GM19238 (cell line): ENCODE measurements around the gene KCNQ4.

ENCODE experiments used
- DNase-seq: peaks from one replicate; pipeline ENCODE4 v3.0.0; 2011; ENCODE audit warnings: low spot score; ENCODE audit not compliant: insufficient read length

The KCNQ4 gene

GRCh38 chr1:40754201-40754600 is 29.4 kb upstream of the KCNQ4 start:
- DNase-seq, result no peak

GRCh38 chr1:40755067-40755466 is 28.5 kb upstream of the KCNQ4 start:
- no peak for DNase-seq

GRCh38 chr1:40756523-40756922 is 27.1 kb upstream of the KCNQ4 start:
- no peak for DNase-seq

GRCh38 chr1:40757084-40757483 is 26.5 kb upstream of the KCNQ4 start:
- no peak for DNase-seq

GRCh38 chr1:40758004-40758403 is 25.6 kb upstream of the KCNQ4 start:
- DNase-seq, result no peak

- DNase-seq, result no peak
Measured at GRCh38 chr1:40758578-40759343, 24.8 kb upstream of the KCNQ4 start.

GRCh38 chr1:40760984-40761383 is 22.6 kb upstream of the KCNQ4 start:
- no peak for DNase-seq

- DNase-seq, result no peak
Measured at GRCh38 chr1:40762144-40762923, 21.3 kb upstream of the KCNQ4 start.

GRCh38 chr1:40763742-40764532 is 19.6 kb upstream of the KCNQ4 start:
- no peak for DNase-seq

- DNase-seq, result no peak
Measured at GRCh38 chr1:40764981-40765380, 18.6 kb upstream of the KCNQ4 start.

- DNase-seq, result no peak
Measured at GRCh38 chr1:40766017-40766416, 17.6 kb upstream of the KCNQ4 start.

GRCh38 chr1:40766560-40766959 is 17.0 kb upstream of the KCNQ4 start:
- DNase-seq, result no peak

GRCh38 chr1:40768146-40768990 is 15.2 kb upstream of the KCNQ4 start:
- no peak for DNase-seq

GRCh38 chr1:40769815-40770214 is 13.8 kb upstream of the KCNQ4 start:
- no peak for DNase-seq

- no peak for DNase-seq
Measured at GRCh38 chr1:40770296-40771070, 13.1 kb upstream of the KCNQ4 start.

GRCh38 chr1:40772146-40772955 is 11.2 kb upstream of the KCNQ4 start:
- DNase-seq, result no peak

GRCh38 chr1:40773748-40774265 is 9.8 kb upstream of the KCNQ4 start:
- DNase-seq, result no peak

- DNase-seq, result no peak
Measured at GRCh38 chr1:40774266-40774998, 9.2 kb upstream of the KCNQ4 start.
